Raji (cell line): ENCODE measurements around the gene ST7L.

ENCODE experiments used
- POLR2A ChIP-seq: IDR thresholded peaks from 2 replicates; pipeline ENCODE4 v1.6.1; 2011; ENCODE audit warnings: low read depth, low read length, control low read depth; ENCODE audit not compliant: insufficient read depth

Gene ST7L

DNA sequence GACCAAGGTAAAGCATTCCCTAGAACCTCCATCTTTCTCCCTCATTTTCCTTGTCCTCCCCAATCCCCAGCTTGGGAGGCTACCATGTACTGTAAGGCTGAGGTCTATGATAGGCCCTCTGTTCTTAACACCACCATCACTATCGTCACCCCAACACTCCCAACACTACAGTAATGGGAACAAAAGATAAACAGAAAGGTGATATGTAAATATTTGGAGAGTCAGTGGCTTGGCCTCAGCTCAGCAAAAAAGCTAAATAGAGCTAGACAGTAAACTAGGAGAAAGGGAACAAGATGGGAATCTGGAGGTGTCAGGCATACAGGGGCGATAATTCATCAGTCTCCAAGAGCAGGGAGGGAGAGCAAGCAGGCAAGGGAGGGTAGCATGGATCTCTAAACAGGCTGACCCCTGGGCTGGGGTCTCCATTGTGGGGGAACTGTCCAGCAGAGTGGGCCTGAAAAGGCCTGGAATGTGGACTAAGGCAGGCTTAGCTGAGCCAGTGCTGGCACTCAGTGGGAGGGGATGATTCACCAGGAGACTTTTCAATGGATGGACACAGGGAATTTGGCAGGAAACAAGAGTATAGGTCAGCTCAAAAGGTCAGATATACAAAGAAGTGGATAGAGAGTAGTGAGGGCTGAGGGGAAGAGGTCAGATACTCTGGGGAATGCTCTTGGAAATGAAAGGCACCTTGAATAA, 103.5 kb downstream of the ST7L start:
- no peak for TF ChIP-seq POLR2A

DNA sequence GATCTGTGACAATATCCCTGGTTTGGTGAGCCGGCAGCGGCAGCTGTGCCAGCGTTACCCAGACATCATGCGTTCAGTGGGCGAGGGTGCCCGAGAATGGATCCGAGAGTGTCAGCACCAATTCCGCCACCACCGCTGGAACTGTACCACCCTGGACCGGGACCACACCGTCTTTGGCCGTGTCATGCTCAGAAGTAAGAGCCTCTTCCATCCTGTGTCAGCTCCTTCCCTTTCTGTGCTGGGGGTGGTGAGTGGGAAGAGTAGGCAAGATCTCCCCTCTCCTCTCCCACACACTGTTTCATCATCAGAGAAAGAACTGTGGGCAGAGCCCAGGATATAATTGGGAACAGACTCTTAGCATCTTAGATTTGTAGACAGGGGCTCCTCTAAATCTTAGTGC, 104.0 kb downstream of the ST7L start:
- no peak for TF ChIP-seq POLR2A

DNA sequence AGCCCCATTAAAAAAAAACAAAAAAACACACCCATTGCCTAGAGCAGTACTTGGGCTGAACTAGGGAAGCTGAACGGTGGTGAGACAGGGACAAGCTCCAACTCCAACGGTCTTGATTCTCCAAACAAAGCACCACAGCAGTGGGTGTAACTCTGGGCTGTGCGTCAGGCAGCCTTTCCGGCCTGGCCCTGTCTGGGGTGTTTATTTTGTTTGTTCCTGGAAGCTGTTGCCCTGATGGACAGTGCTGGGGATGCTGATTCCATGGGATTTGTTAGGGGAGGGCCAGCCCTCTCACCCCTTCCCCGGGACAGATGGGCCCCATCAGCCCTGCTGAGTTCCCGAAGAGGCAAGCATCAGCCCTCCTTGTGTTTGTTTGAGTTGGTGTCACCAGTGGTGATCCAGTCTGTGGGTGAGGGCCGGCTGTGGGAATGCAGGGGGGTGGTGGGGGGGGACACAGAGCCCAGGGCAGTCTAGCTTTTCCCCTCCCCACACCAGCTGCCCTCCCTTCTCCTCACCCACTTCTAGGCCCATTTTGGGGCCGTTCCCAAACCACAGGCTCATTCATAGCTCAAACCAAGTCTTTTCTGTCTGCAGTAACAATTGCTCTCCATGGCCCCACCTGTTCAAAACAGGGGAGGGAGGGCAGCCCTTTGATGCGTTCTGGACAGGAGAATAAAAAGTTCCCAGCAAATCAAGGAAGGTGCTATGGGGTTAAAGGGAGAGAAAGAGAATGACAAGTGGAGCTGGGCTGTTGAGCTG, 105.7 kb downstream of the ST7L start:
- TF ChIP-seq POLR2A: no peak

DNA sequence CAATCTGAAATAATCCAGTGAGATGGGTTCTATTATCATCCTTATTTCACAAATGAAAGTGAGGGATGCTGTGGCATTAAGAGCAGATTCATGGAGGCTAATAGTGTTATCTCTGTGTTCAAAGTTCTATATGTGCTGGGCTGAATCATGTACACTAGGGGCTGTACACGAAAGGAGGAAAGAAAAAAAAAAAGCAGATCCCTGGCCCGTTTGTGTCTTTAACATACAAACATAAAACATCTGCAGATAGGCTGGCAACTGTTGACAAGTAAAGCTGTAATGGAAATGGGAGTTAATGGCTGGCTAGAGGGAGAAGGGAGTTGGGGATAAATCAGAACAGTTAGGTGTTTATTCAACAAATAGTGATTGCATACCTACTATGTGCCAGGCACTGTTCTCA, 107.0 kb downstream of the ST7L start:
- TF ChIP-seq POLR2A: no peak

DNA sequence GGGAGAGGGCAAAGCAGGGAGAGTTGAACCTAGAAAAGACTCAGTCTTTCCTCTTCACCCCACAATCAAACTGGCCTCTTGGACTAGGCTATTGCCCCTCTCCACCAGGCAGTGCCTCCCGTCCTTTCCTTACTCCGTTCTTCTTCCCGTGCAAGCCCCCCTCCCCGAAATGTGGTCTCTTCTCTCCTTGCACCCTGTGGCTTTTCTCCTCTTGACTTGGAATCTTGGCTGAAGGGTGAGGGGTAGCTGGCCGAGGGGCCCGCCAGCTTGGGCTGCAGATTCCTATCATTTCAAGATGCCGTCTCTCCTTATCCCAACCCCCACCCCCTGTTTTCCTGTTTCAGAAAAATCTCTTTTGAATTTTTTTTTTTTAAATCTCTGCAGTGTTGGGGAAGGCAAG, 108.6 kb downstream of the ST7L start:
- TF ChIP-seq POLR2A: no peak

DNA sequence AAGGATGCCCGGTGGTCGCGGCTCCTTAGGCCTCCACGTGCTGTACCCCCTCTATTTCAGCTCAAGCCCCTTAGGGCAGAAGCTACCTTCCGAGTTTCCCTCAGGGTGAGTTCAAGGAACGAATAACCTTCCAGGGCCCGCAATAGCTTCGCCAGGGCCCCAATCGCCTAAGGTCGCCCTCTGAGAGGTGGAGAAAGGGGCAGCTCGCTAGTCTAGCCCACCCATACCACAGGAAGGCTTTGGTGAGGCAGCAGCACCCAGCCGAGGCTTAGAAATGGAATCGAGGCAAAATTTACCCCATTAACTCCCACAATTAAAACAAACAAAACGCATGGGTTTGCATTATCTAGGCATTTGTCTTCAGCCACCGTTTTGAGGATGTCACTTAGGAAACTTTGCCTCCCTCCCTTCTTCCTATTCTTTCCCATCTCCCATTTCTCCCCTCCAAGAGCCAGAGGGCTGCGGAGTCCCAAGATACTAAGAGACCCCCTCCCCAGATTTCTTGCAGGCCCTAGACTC, 109.2 kb downstream of the ST7L start:
- TF ChIP-seq POLR2A: no peak

DNA sequence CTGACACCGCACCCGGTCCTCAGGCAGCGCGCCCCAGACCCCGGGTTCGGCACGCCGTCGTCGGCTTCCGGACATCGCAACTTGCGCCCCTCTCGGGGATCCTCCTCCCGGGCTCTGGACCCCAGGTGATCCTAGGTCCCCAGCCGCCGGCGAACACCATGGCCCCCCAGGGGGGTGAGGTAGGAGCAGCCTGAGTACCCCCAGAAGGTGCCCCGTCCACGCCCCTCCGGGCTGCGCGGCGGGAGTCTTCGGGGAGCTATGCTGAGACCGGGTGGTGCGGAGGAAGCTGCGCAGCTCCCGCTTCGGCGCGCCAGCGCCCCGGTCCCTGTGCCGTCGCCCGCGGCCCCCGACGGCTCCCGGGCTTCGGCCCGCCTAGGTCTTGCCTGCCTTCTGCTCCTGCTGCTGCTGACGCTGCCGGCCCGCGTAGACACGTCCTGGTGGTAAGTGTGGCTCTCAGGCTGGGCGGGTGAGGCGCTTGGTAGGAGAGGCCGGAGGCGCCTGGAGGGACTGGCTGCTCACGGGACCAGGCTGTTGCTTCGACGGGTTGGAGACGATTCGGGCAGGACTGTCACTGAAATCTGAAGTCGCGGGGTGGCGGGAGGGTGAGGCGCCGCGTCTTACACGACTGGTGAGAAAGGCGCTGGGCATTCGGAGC, 109.8 kb downstream of the ST7L start:
- TF ChIP-seq POLR2A: no peak

DNA sequence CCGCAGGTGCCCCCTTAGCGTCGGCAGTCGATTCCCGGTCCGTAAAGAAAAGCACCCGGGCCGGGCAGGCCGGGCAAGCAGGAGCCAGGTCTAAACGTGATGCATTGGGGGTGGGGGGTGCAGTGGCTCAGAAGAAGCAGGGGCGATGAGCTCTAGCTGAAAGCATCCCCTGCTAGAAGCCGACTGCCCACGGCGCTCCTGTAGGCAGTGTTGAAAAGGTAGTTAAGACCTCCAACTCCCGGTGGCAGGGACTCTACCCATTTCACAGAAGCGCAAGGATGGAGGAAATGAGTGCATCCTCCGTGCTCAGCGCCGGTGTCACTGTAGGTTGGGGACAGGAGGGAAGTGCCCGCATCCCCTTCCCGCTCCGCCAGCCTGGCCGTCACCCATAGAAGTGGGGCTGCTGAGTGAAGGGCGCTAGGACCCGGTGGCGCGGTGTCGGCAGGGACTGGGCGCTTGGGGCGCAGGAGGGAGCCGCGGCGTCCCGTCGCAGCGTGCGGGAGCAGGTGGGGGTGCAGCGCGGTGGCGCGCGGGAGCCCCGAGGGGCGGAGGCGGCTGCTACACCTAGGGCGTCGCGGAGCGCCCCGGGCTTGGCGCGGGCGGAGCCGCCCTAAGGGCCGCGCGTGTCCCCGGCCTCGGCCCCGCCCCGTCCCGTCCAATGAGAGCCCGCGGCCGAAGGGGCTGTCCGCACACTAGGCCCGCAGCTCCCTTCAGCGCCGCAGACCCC, 110.5 kb downstream of the ST7L start, which contains the start of gene WNT2B:
WNT2B (plus strand) TSS at position 688 of the 727 bp plus-strand sequence. CDS start 298 bp downstream, outside the sequence.
- no peak for TF ChIP-seq POLR2A

DNA sequence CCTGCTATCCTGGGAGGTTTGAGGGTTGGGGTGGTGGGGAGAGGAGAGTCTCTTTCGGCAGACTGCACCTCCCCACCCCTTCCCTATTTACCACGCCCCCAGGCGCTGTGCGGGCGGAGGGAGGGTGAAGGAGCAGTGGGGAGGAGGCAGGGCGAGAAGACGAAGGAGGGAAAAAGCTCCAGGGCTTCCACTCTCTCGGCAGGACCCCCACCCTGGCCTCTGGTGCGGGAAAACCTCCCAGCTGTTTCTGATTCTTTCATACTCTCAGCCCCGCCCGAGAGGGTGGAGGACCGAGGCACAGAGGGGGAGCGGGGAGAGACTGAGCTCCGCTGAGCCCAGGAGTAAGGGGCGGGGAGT, 111.0 kb downstream of the ST7L start:
- TF ChIP-seq POLR2A: no peak

DNA sequence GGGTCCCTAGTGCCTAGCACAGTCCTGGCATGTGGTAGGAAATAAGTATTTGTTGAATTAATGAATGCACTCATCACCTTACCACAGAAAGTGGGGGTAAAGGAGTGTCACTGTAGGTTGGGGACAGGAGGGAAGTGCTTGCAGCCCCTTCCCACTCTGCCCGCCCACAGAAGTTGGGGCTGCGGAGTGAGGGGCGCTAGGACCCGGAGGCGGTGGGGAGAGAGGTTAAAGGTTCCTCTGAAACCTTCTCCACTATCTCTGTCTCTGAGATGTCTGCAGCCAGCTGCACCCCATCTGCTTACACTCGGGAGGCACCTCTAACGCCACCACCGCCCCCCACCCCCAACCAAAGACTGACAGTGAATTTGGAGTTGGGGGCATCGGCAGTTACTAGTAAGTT, 111.6 kb downstream of the ST7L start:
- TF ChIP-seq POLR2A: no peak

DNA sequence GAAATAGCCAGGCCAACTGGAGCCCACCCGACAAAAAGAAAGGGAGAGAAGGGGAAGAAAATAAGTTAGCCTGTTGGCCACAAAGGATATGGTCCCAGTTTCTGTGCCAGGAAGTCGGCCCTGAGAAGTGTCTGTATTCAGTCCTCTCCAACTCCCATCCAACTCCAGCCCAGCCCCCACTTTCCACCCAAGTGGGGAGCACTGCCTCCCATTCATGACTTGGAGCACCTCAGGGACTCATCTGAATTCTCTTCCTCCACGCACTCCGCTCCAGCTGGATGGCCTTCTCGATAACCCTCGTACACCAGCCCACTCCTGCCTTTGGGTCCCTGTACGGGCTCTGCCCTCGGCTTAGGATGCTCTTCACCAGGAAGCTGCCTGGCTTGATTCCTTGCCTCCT, 112.2 kb downstream of the ST7L start:
- no peak for TF ChIP-seq POLR2A

DNA sequence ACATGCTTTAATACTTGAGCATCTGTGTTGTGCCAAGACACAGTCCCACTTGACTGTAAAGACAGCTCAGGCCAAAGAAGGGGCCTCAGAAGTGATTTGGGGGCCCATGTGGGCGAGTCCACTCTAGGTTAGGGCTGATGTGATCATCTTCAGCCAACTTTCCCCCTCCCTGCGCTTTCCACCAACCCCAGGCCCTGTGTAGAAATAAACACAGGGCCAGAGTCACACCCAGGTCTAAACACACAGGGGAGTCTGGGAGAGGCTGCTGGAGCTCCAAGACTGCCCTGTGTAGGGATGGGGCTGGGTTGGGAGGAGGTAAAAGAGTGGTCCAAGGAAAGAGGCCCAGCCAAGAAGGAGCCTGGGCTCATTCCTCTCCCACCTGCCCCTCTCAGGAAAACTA, 112.6 kb downstream of the ST7L start:
- no peak for TF ChIP-seq POLR2A

DNA sequence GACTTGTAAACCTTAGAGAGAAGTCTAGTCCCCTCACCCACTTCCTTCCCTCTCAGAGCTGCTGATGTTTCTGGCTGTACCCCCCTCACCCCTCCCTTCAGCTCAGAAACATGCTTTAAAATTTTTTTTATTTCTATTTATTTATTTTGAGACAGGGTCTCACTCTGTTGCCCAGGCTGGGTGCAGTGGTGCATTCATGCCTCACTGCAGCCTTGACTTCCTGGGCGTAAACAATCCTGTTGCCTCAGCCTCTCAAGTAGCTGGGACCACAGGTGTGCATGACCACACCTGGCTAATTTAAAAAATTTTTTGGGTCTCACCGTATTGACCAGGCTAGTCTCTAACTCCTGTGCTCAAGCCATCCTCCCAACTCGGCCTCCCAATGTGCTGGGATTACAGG, 113.1 kb downstream of the ST7L start:
- TF ChIP-seq POLR2A: no peak

DNA sequence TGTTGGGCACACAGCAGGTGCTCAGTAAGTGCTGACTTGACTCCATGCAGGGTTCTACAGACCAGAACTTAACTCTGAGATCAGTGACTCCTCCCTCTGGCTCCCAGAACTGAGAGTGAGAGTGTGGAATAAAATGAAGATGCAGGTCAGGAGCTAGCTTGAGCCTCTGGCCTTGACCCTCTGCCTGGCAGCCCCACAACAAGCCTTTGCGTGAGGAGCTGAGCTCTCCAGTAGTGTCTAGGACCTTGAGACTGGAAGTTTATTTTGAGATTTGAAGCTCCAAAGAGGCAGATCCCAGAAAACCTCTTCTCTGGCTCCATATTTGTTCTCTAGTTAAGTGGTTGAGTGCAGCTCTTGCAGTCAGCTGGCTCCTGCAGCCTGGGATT, 113.5 kb downstream of the ST7L start:
- TF ChIP-seq POLR2A: no peak; the same call in 1 of the 2 replicates
